Measurements from ENCODE around the gene LRTM2.

The LRTM2 gene

GRCh38 chr12:1875608-1876007 is 55.2 kb downstream of the LRTM2 start:
- no peak overlapping the region for H3K27ac ChIP-seq (ENCODE audit: insufficient read depth in 1 of 2, low read depth in 1 of 2, low read length in 2 of 2, poor library complexity in 1 of 2, severe bottlenecking in 2 of 2)
- no peak overlapping the region for H3K4me3 ChIP-seq (ENCODE audit: control insufficient read depth in 1 of 7, extremely low read depth in 1 of 7, insufficient read depth in 4 of 7, low read depth in 2 of 7, low read length in 6 of 7)
- H3K36me3 ChIP-seq (ENCODE audit: control insufficient read depth in 4 of 4, insufficient read depth in 4 of 4, low read length in 3 of 4), result no peaks in the 10 kb centered on the region
- WGBS (ENCODE audit: insufficient coverage), result 98% methylated on average over 6 of the region's 6 CpGs
- no peaks in the 10 kb centered on the region for H3K27me3 ChIP-seq (replicated peaks in 2 of 5; ENCODE audit: control insufficient read depth in 4 of 5, insufficient read depth in 5 of 5, low read length in 4 of 5)
- no peaks in the 10 kb centered on the region for H3K4me1 ChIP-seq (ENCODE audit: control extremely low read depth in 1 of 4, control insufficient read depth in 4 of 4, insufficient read depth in 4 of 4, low read length in 3 of 4)
- ChIA-PET CTCF (interaction anchor here (1.3 kb wide), 1 partner anchor 11 kb away, joined by 4 read pairs; no protein-coding TSS in a partner anchor), POLR2A (no interaction called here)
- peaks cover 0 to 4% (median 0%) of the 10 kb centered on the region in 5 experiments for H3K9me3 ChIP-seq (ENCODE audit: control extremely low read depth in 1 of 5, control insufficient read depth in 4 of 5, insufficient read depth in 2 of 5, low read depth in 1 of 5, low read length in 4 of 5)
- no peak for DNase-seq

GRCh38 chr12:1876086-1876485 is 55.7 kb downstream of the LRTM2 start:
- no peak overlapping the region for H3K4me3 ChIP-seq (ENCODE audit: control insufficient read depth in 1 of 7, extremely low read depth in 1 of 7, insufficient read depth in 4 of 7, low read depth in 2 of 7, low read length in 6 of 7)
- peaks cover 0 to 4% (median 0%) of the 10 kb centered on the region in 5 experiments for H3K9me3 ChIP-seq (ENCODE audit: control extremely low read depth in 1 of 5, control insufficient read depth in 4 of 5, insufficient read depth in 2 of 5, low read depth in 1 of 5, low read length in 4 of 5)
- H3K36me3 ChIP-seq (ENCODE audit: control insufficient read depth in 4 of 4, insufficient read depth in 4 of 4, low read length in 3 of 4), result no peaks in the 10 kb centered on the region
- H3K4me1 ChIP-seq (ENCODE audit: control extremely low read depth in 1 of 4, control insufficient read depth in 4 of 4, insufficient read depth in 4 of 4, low read length in 3 of 4), result no peaks in the 10 kb centered on the region
- 100% methylated on average over 2 of the region's 3 CpGs for WGBS (ENCODE audit: insufficient coverage)
- ChIA-PET CTCF (no interaction called here), POLR2A (no interaction called here)
- DNase-seq, result no peak
- no peaks in the 10 kb centered on the region for H3K27me3 ChIP-seq (replicated peaks in 2 of 5; ENCODE audit: control insufficient read depth in 4 of 5, insufficient read depth in 5 of 5, low read length in 4 of 5)
- H3K27ac ChIP-seq (ENCODE audit: insufficient read depth in 1 of 2, low read depth in 1 of 2, low read length in 2 of 2, poor library complexity in 1 of 2, severe bottlenecking in 2 of 2), result no peak overlapping the region

GRCh38 chr12:1877169-1877878 is 57.0 kb downstream of the LRTM2 start:
- POLR2A ChIA-PET, result no interaction called here
- H3K27me3 ChIP-seq (replicated peaks in 2 of 5; ENCODE audit: control insufficient read depth in 4 of 5, insufficient read depth in 5 of 5, low read length in 4 of 5), result no peaks in the 10 kb centered on the region
- WGBS (ENCODE audit: insufficient coverage), result 100% methylated on average over 8 of the region's 8 CpGs

DNA sequence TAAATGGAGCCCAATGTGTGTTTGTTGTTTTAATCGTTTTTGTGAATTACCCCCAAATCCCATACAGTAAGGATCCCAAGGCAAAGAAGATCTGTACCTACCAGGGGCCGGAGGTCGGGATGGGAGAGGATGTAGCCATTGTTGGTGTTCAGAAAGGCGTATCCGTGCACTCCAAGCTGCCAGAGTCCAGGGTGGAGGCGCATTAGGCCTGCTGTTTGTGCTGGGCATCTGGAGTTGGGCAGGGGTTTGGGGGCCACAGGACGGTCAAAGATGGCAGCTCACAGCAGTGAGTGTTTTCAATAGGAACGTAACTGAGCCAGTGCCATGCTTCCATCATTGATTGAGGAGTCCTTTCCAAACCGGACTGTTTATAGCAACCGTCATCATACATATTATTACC is 57.8 kb downstream of the LRTM2 start:
- DNase-seq, result no peak
- Histone ChIP-seq H3K27me3 (replicated peaks in 2 of 5; ENCODE audit: control insufficient read depth in 4 of 5, insufficient read depth in 5 of 5, low read length in 4 of 5) (no peaks in the 10 kb centered on the region), H3K36me3 (ENCODE audit: control insufficient read depth in 4 of 4, insufficient read depth in 4 of 4, low read length in 3 of 4) (no peaks in the 10 kb centered on the region), H3K9me3 (ENCODE audit: control extremely low read depth in 1 of 5, control insufficient read depth in 4 of 5, insufficient read depth in 2 of 5, low read depth in 1 of 5, low read length in 4 of 5) (no peaks in the 10 kb centered on the region), H3K4me3 (ENCODE audit: control insufficient read depth in 1 of 7, extremely low read depth in 1 of 7, insufficient read depth in 4 of 7, low read depth in 2 of 7, low read length in 6 of 7) (no peak overlapping the region), H3K4me1 (ENCODE audit: control extremely low read depth in 1 of 4, control insufficient read depth in 4 of 4, insufficient read depth in 4 of 4, low read length in 3 of 4) (no peaks in the 10 kb centered on the region), H3K27ac (ENCODE audit: insufficient read depth in 1 of 2, low read depth in 1 of 2, low read length in 2 of 2, poor library complexity in 1 of 2, severe bottlenecking in 2 of 2) (no peak overlapping the region)
- ChIA-PET POLR2A (no interaction called here), CTCF (interaction anchor here (1.1 kb wide), 2 partner anchors 16 to 22 kb away, joined by 3 read pairs; no protein-coding TSS in a partner anchor)
- 99% methylated on average over 7 of the region's 10 CpGs for WGBS (ENCODE audit: insufficient coverage)

More at GRCh38 chr12:1877169-1877878, 57.0 kb downstream of the LRTM2 start:
- CTCF ChIA-PET, result interaction anchor here (0.7 to 1.1 kb wide), 2 partner anchors 21 to 92 kb away, joined by 3 read pairs; no protein-coding TSS in a partner anchor
- H3K27ac ChIP-seq (ENCODE audit: insufficient read depth in 1 of 2, low read depth in 1 of 2, low read length in 2 of 2, poor library complexity in 1 of 2, severe bottlenecking in 2 of 2), result no peak overlapping the region
- no peak overlapping the region for H3K4me3 ChIP-seq (ENCODE audit: control insufficient read depth in 1 of 7, extremely low read depth in 1 of 7, insufficient read depth in 4 of 7, low read depth in 2 of 7, low read length in 6 of 7)
- DNase-seq, result no peak
- no peaks in the 10 kb centered on the region for H3K9me3 ChIP-seq (ENCODE audit: control extremely low read depth in 1 of 5, control insufficient read depth in 4 of 5, insufficient read depth in 2 of 5, low read depth in 1 of 5, low read length in 4 of 5)
- no peaks in the 10 kb centered on the region for H3K4me1 ChIP-seq (ENCODE audit: control extremely low read depth in 1 of 4, control insufficient read depth in 4 of 4, insufficient read depth in 4 of 4, low read length in 3 of 4)
- no peaks in the 10 kb centered on the region for H3K36me3 ChIP-seq (ENCODE audit: control insufficient read depth in 4 of 4, insufficient read depth in 4 of 4, low read length in 3 of 4)

DNA sequence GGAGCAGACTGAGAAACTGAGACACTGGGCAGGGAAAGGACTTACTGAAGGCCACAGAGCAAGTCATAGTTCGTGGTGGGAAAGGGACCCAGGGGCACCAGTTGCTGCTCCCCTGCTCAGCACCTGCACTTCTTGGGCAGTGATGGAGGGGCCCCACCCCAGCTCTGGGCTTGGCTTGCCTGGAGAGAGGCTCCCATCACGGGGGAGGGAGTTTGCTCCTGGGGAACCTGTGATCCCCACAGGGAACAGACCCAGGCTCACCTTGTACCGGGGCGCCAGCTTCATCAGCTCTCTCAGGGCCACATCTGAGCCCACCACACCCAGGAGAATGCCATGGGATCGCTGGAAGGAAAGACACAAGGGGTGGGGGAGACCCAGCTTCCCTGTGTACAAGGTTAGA is 58.3 kb downstream of the LRTM2 start:
- Histone ChIP-seq H3K27ac (ENCODE audit: insufficient read depth in 1 of 2, low read depth in 1 of 2, low read length in 2 of 2, poor library complexity in 1 of 2, severe bottlenecking in 2 of 2) (no peak overlapping the region), H3K27me3 (replicated peaks in 2 of 5; ENCODE audit: control insufficient read depth in 4 of 5, insufficient read depth in 5 of 5, low read length in 4 of 5) (no peaks in the 10 kb centered on the region), H3K36me3 (ENCODE audit: control insufficient read depth in 4 of 4, insufficient read depth in 4 of 4, low read length in 3 of 4) (no peaks in the 10 kb centered on the region), H3K4me1 (ENCODE audit: control extremely low read depth in 1 of 4, control insufficient read depth in 4 of 4, insufficient read depth in 4 of 4, low read length in 3 of 4) (no peaks in the 10 kb centered on the region), H3K9me3 (ENCODE audit: control extremely low read depth in 1 of 5, control insufficient read depth in 4 of 5, insufficient read depth in 2 of 5, low read depth in 1 of 5, low read length in 4 of 5) (no peaks in the 10 kb centered on the region), H3K4me3 (ENCODE audit: control insufficient read depth in 1 of 7, extremely low read depth in 1 of 7, insufficient read depth in 4 of 7, low read depth in 2 of 7, low read length in 6 of 7) (no peak overlapping the region)
- ChIA-PET CTCF (interaction anchor here (1.1 kb wide), 1 partner anchor 15 kb away, joined by 3 read pairs; no protein-coding TSS in a partner anchor), POLR2A (no interaction called here)
- 93% methylated on average over 5 of the region's 5 CpGs for WGBS (ENCODE audit: insufficient coverage)
- DNase-seq, result no peak

DNA sequence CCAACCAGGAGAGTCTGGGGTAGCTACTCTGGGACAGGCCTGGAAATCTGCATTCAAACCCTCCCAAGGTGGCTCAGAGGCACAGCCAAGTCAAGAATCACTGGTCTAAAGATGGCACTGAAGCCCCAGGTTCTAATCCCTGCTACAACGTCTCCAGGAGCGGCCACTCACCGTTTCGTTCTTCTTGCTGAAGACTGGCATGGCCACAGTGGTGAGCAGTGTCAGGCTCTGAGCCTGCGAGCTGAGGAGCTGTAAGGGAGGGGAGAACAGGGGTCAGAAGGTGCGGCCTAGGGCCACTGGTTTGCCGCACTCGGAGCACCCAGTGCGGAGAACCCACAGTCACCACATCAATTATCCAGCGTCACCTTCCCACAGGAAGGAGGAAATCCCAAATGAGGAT is 59.3 kb downstream of the LRTM2 start:
- DNase-seq, result no peak
- H3K27me3 ChIP-seq (replicated peaks in 2 of 5; ENCODE audit: control insufficient read depth in 4 of 5, insufficient read depth in 5 of 5, low read length in 4 of 5), result no peaks in the 10 kb centered on the region
- WGBS (ENCODE audit: insufficient coverage), result 98% methylated on average over 5 of the region's 10 CpGs
- no peaks in the 10 kb centered on the region for H3K36me3 ChIP-seq (ENCODE audit: control insufficient read depth in 4 of 4, insufficient read depth in 4 of 4, low read length in 3 of 4)
- H3K4me3 ChIP-seq (ENCODE audit: control insufficient read depth in 1 of 7, extremely low read depth in 1 of 7, insufficient read depth in 4 of 7, low read depth in 2 of 7, low read length in 6 of 7), result no peak overlapping the region
- CTCF ChIA-PET, result interaction anchor here (1.1 kb wide), 1 partner anchor 14 kb away, joined by 3 read pairs; no protein-coding TSS in a partner anchor
- POLR2A ChIA-PET, result no interaction called here
- no peaks in the 10 kb centered on the region for H3K4me1 ChIP-seq (ENCODE audit: control extremely low read depth in 1 of 4, control insufficient read depth in 4 of 4, insufficient read depth in 4 of 4, low read length in 3 of 4)
- no peak overlapping the region for H3K27ac ChIP-seq (ENCODE audit: insufficient read depth in 1 of 2, low read depth in 1 of 2, low read length in 2 of 2, poor library complexity in 1 of 2, severe bottlenecking in 2 of 2)
- H3K9me3 ChIP-seq (ENCODE audit: control extremely low read depth in 1 of 5, control insufficient read depth in 4 of 5, insufficient read depth in 2 of 5, low read depth in 1 of 5, low read length in 4 of 5), result no peaks in the 10 kb centered on the region

- CTCF ChIA-PET, result no interaction called here
- 92% methylated on average over 15 of the region's 18 CpGs for WGBS (ENCODE audit: insufficient coverage)
- Histone ChIP-seq H3K27me3 (replicated peaks in 2 of 5; ENCODE audit: control insufficient read depth in 4 of 5, insufficient read depth in 5 of 5, low read length in 4 of 5) (no peaks in the 10 kb centered on the region), H3K36me3 (ENCODE audit: control insufficient read depth in 4 of 4, insufficient read depth in 4 of 4, low read length in 3 of 4) (no peaks in the 10 kb centered on the region), H3K4me3 (ENCODE audit: control insufficient read depth in 1 of 7, extremely low read depth in 1 of 7, insufficient read depth in 4 of 7, low read depth in 2 of 7, low read length in 6 of 7) (no peak overlapping the region), H3K4me1 (ENCODE audit: control extremely low read depth in 1 of 4, control insufficient read depth in 4 of 4, insufficient read depth in 4 of 4, low read length in 3 of 4) (no peaks in the 10 kb centered on the region), H3K9me3 (ENCODE audit: control extremely low read depth in 1 of 5, control insufficient read depth in 4 of 5, insufficient read depth in 2 of 5, low read depth in 1 of 5, low read length in 4 of 5) (no peaks in the 10 kb centered on the region), H3K27ac (ENCODE audit: insufficient read depth in 1 of 2, low read depth in 1 of 2, low read length in 2 of 2, poor library complexity in 1 of 2, severe bottlenecking in 2 of 2) (no peak overlapping the region)
- POLR2A ChIA-PET, result no interaction called here
- DNase-seq, result peak in 1 of 3 donors; percentile 4
Observed at GRCh38 chr12:1880153-1880845, 59.9 kb downstream of the LRTM2 start.
